ENCODE measurements around the gene DLL4.
"Not testable (repeated sequence)": the region's sequence is repeated elsewhere in the genome, so short reads cannot be mapped to it uniquely, and the experiment has no call there.

DLL4 gene

GRCh38 chr15:40941528-40942336, 12.6 kb downstream of the DLL4 start:
- peak in 2 of 3 experiments; percentile 49 to 61 for DNase-seq (ENCODE audit: low read depth in 3 of 3)

DNA sequence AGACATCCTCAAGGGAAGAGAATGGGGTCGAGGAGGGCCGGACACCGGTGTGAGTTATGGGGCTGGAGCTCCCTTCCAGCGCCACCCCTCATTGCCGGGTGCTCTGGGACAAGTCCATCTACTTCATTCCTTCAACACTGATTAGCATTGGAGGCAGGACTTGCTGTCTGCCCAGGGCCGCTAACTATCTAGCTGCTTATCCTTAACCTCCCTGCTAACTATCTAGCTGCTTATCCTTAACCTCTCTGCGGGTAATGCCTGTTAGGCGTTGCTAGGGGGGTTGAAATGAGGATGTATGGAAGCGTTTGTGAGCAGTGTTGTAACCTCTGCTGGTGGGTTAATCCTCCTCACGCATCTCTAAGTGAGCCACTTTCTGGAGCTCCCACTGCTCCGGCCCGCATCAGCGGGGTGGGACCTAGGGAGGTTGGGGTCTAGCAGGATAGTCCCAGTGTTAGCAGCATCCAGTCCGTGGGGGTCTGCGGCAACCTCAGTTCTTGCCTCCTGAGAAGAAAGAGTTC, 13.3 kb downstream of the DLL4 start:
- no peak for DNase-seq (ENCODE audit: low read depth in 3 of 3)

GRCh38 chr15:40942878-40943277, 13.7 kb downstream of the DLL4 start:
- no peak for DNase-seq (ENCODE audit: low read depth in 3 of 3)

DNA sequence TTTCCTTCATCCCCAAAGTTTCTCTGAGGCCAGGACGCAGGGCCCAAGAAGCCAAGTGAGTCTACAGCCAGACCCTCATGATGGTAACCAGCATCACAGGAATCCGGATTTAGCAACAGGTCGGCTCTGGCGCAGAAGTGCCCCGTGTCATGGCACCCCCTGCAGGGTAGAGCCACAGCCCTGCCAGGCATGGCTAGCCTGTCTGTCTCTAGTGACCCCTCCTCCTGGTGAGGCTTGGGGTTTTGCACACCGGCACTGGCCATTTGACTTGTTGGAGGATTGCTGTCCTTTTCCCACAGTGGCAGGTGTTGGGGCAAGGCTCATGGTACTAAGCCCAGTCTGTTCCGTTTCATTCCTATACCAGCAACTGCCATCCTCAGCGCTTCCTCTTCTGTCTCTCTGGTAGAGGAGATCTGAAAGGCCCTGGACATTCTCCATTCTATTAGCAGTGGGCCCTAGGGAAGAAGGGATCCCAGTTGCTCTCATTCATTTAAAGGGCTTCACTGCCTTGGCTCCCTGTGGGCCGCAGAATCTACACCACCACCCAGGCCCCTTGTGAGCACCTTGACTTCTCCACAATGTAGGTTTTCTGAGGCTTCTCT, 14.7 kb downstream of the DLL4 start:
- no peak for DNase-seq (ENCODE audit: low read depth in 3 of 3)

DNA sequence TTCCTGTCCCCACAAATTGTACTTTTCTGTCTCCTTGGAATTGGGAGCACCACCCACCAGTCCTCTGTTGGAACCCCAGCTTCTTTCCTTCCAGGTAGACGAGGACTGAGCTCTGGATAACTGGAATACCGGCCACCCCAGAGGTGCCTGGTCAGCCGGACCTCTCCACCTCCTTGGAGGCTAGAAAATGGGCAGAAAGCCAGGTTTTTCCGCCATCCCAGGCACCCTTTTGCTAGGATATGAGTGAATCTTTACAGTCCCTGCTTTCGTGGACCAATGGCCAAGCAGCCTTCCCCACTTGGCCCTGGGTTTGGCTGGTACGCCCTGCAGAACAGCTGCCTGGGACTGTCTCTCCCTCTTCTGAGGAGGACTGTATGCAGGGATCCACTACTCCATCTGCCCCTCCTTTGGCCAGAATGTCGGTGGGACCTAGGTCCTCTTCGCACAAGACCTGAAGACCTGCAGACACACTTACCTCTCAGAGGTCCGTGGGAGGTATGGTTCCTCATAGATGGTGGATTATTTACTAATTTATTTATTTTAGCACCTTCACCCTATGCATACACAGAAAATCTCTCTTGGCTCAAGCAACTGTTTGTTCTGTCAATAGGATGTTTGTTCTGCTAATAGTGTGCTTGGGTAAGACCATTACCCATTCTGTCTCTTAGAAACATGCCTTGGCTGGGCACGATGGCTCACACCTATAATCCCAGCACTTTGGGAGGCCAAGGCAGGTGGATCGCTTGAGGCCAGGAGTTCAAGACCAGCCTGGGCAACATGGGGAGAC, 15.6 kb downstream of the DLL4 start:
- no peak for DNase-seq (ENCODE audit: low read depth in 3 of 3)

DNA sequence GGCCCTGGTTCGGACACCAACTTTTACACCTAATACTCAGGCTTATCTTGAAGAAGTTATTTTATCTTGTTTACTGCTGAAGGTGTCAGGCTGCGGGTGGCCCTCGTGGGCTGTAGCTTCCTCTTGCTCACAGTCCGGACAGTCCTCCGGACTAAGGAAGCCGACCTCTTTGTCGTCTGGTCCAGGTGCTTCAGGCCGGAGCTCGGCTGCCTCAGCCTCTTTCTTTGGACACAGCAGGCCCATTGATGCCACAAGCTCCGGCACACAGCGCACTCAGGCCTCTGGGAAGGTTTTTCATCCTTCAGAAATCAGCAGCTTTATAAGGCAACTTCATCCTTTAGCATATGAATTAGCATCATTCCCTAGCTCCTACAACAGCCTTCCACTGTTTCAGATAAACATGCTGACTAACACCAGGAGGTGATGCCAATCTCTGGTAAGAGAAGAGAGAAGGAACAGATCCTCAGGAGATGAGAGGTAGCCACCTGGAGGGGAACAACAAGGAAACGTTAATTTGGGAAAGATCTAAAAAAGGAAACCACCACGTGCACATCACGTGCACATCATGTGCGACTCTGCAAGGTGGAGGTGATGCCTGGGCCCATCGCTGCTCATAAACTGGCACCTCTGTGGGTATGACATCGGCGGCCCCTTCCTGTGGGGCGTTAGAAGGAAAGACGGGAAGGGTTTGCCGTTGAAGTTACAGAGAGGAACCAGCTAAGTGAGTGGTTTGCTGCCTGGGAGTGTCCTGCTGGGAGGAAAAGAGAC, 19.8 kb downstream of the DLL4 start:
- no peak for DNase-seq (ENCODE audit: low read depth in 3 of 3)

DNA sequence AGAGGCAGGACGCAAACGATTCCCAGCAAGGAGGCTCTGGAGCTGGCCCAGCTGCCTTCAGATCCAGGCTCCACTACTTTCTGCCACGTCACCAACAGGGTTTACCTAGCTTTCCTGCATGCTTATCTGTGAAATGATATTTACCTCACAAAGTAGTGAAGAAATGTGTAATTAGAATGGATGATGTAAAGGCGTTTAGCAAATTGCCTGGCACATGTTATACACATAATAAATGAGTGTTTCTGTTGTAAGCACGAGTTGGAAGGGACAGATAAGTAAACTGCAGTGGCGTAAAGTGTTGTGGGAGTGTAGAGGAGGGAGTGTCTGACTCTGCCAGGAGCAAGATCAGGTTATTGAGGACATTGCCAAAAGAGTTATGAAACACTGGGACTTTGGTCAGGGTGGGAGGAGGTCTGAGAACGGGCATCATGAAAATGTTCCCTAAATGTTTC, 20.6 kb downstream of the DLL4 start:
- no peak for DNase-seq (ENCODE audit: low read depth in 3 of 3)

DNA sequence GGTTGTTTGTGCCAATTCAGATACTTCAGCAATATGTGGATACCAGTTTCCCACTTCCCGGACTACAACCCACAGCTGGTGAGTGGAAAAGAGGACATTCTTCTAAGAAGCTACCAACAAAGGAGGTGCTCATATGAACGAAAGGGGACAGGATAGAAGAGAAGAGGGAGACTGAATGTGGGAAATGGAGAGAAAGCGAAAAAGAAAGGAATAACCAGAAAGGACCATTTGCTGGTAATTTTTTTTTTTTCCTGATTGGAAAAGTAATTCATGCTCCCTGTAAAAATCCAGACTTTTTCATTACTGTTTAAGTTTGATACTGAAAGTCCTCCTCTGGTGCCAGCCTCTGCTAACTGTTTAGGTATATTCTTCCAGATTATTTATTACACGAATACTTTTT, 22.6 kb downstream of the DLL4 start:
- DNase-seq (ENCODE audit: low read depth in 3 of 3): no peak

DNA sequence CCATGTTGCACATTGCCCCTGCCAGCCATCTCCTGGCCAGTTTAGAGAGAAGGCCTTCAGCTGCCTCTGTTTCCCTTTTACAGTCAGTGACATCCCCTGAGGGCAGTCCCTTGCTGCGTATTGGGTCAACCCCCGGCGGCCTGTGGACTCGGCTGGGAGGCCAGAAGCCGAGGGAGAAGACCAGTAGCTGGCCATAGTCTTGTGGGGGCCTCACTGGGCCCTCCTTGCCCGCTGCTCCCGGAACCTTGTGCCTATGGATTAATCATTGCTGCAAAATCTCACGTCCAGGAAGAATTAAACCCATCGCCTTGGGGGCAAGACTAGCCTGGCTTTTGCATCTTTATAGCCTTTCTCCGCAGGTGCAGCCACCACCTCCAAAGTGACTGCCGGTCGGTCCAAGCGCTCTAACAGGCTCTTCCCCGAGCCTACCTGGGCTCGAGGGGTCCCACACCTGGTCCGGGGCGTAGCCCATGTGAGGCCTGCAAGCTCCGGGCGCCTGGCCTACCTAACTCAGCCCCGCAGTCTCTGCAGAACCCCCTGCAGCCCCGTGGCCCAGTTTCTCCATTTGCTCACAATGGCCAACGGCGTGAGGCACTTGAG, 23.3 kb downstream of the DLL4 start:
- no peak for DNase-seq (ENCODE audit: low read depth in 3 of 3)

- DNase-seq (ENCODE audit: low read depth in 3 of 3): peak; percentile 88 to 95 (median 94)
These were observed 24.0 kb downstream of the DLL4 start, which contains the start of gene CHAC1 for GRCh38 chr15:40952901-40953712. CHAC1 (plus strand) TSS chr15:40953471; CDS start chr15:40953584, 113 bp downstream.

DNA sequence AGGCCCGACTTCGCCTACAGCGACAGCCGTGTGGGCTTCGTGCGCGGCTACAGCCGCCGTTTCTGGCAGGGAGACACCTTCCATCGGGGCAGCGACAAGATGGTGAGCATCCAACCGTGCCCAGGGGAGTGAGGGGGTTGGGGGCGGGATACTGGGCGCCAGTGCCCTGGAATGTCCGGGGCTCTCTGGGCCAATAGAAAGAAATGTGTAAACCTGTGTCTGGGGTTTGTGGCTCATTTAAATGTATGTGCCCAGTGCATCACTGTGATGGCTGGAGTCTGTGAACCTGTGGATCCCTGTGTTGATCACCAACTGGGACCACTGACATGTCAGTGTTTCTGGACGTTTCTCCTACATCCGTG, 24.6 kb downstream of the DLL4 start:
- DNase-seq (ENCODE audit: low read depth in 3 of 3): no peak

DNA sequence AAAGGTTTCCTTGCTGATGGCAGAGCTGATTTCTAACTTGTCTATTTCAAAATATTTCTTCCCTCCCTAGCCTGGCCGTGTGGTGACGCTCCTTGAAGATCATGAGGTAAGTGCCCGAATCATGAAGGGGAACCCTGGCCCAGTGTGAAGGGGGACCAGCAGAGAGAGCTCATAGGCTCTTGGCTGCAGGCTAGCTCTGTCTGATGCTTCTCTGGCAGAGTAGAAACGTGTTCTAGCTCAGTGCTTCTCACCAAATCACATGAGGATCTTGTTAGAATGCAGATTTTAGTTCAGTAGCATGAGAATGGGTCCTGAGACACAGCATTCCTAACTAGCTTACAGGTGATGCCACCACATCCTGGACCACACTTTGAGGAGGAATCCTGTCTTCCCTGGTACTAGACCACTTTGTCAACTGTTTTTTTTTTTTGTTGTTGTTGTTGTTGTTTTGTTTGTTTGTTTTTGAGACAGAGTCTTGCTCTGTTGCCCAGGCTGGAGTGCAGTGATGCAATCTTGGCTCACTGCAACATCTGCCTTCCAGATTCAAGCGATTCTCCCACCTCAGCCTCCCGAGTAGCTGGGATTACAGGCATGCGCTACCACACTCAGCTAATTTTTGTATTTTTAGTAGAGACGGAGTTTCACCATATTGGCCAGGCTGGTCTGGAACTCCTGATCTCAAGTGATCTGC, 25.2 kb downstream of the DLL4 start:
- not testable (repeated sequence) for DNase-seq (ENCODE audit: low read depth in 3 of 3)

DNA sequence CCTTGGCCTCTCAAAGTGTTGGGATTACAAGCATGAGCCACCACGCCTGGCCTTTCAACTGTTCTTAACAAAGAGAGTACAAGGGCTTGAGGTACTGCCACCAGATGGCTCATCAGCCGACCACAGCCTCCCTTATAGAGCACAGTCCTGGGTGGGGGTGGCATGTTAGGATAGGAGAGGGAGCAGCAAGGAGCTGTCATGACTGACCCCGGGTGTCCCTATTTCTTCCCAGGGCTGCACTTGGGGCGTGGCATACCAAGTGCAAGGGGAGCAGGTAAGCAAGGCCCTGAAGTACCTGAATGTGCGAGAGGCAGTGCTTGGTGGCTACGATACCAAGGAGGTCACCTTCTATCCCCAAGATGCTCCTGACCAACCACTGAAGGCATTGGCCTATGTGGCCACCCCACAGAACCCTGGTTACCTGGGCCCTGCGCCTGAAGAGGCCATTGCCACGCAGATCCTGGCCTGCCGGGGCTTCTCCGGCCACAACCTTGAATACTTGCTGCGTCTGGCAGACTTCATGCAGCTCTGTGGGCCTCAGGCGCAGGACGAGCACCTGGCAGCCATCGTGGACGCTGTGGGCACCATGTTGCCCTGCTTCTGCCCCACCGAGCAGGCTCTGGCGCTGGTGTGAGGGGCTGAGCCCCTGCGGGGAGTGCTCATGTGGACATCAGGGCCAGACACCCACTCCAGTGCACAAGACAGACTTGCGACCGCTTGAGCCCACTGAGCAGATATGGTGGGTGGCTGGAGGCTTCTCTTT, 26.2 kb downstream of the DLL4 start:
- no peak for DNase-seq (ENCODE audit: low read depth in 3 of 3)

- DNase-seq (ENCODE audit: low read depth in 3 of 3): no peak
These were observed 26.9 kb downstream of the DLL4 start for GRCh38 chr15:40955930-40956540.

DNA sequence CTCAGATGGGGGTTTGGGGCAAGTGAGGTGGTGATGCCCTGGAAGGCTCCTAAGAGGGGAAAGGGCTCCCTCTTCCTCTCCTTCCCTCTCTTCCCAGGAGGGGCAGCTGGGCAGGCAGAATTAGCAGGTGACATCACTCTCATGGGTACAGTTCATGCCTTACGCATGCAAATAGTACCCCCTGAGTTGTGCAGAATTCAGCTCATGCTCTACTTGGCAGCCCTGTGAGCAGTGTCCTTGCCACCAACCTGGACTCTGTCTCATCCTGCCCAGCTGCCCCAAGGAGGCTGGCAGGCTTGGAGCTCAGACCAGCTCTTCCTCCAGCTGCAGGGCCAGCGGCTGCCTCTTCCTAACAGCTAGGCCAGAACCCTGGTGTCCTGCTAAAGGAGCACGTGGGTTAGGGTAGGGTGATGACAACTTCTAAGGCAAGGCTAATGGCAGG, 27.4 kb downstream of the DLL4 start:
- no peak for DNase-seq (ENCODE audit: low read depth in 3 of 3)

DNA sequence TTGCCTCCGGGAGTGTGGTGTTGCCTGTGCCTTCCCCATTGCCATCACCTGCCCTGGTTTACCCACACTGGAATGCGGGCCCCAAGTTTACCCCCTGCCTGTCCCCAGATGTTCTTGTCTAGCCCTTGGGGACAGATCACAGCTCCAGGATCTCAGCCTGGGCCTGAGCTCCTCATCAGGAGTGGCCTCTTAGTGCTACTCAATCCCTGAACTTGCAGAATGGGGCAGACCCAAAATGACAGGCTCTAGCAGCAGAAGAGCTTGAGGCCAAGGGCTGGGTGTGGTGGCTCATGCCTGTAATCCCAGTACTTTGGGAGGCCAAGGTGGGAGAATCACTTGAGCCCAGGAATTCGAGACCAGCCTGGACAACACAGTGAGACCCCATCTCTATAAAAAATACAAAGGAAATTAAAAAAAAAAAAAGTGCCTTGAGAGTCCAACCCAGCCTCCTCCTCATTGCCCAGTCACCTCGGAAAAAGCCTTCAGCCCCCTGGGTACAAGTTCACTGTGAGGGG, 28.0 kb downstream of the DLL4 start:
- DNase-seq (ENCODE audit: low read depth in 3 of 3): no peak

DNA sequence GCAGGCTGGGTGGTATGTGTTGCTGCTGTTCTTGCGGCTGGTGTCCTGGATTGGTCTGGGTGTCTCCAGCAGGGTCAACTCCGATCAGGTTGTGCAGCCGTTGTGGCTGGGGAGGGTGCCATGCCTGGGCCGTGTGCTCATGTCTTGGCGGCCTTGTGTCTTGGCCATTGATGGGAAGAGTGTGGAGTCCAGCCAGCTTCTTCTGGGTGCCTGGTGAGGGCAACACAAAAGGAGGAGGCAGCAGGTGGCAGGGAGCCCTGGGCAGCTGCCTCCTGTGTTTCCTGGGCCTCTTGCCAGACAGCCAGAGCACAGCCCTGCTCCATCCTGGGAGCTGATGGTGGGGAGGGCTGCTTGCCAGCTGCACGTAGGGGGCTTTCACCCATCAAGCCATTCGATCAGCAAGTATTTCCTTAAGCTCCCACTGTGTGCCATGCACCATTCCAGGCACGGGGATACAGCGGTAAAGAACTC, 28.5 kb downstream of the DLL4 start:
- no peak for DNase-seq (ENCODE audit: low read depth in 3 of 3)

DNA sequence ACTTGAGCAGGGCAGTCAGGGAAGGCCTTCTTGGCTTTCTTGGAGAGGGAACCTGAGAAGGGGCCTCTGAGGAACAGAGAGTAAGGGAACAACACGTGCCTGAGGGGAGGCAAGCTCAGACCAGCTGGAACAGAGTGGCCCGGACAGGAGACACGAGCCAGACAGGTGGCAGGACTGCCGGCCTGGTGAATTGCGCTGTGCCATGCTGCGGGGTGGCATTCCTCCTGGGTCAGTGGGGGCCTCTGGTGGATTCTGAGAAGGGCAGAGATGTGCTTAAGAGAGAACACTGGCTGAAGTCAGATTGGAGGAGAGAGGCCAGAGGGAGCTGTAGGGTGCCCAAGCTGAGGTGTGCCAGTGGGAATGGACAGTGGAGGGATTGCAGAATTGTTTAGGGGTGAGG, 29.0 kb downstream of the DLL4 start:
- DNase-seq (ENCODE audit: low read depth in 3 of 3): no peak
